A673 (cell line): ENCODE results near the gene SLC50A1. TPM values are rescaled to one million over a fixed set of nuclear protein-coding genes. Genes with fewer than 3 reads are reported as not detected.

Source experiments
- BruUV-seq: library from RNA; stranded (reverse); fragments of 400-500 nt; replicated peaks from 2 replicates; lab custom pipeline; 2021; lab: Mats Ljungman, UMichigan
- CTCF ChIA-PET: fragments of 300-600 bp; sonication (Branson Sonifier 250); formaldehyde crosslinking; loops from one replicate; lab custom pipeline; 2022; ENCODE audit warnings: antibody characterized with exemption; lab: Charles Lee
- POLR2A ChIA-PET: fragments of 300-600 bp; sonication (Branson Sonifier 250); formaldehyde crosslinking; loops from one replicate; lab custom pipeline; 2022; ENCODE audit warnings: antibody characterized with exemption; ENCODE audit not compliant: low non-redundant PET; lab: Charles Lee
- DNase-seq: peaks from one replicate; pipeline ENCODE4 v3.0.0-alpha.2; 2015; ENCODE audit warnings: low spot score
- H3K27ac ChIP-seq: fragments of 200-600 bp; sonication (generic); 2 replicates; pipeline ENCODE4 v1.5.1; 2016; ENCODE audit warnings: mixed run types, low read depth, mild to moderate bottlenecking, mixed read lengths, antibody characterized with exemption, low read length; ENCODE audit not compliant: poor library complexity, severe bottlenecking
- H3K27me3 ChIP-seq: fragments of 200-600 bp; sonication (generic); replicated peaks from 2 replicates; pipeline ENCODE4 v1.6.1; 2017; ENCODE audit warnings: mixed run types, low read depth, mild to moderate bottlenecking, mixed read lengths, antibody characterized with exemption, low read length; ENCODE audit not compliant: insufficient read depth, poor library complexity
- H3K36me3 ChIP-seq: fragments of 200-600 bp; sonication (generic); 2 replicates; pipeline ENCODE4 v1.6.1; 2016; ENCODE audit warnings: mixed run types, mild to moderate bottlenecking, mixed read lengths, antibody characterized with exemption, low read length; ENCODE audit not compliant: insufficient read depth, poor library complexity, severe bottlenecking
- H3K4me1 ChIP-seq: fragments of 200-600 bp; sonication (generic); 2 replicates; pipeline ENCODE4 v1.6.1; 2017; ENCODE audit warnings: mixed run types, mild to moderate bottlenecking, mixed read lengths, antibody characterized with exemption, low read length; ENCODE audit not compliant: insufficient read depth, poor library complexity, severe bottlenecking
- H3K4me3 ChIP-seq: fragments of 200-600 bp; sonication (generic); 2 replicates; pipeline ENCODE4 v1.5.1; 2016; ENCODE audit warnings: low read depth, mixed run types, mild to moderate bottlenecking, mixed read lengths, low read length; ENCODE audit not compliant: poor library complexity, severe bottlenecking
- H3K9me3 ChIP-seq: fragments of 200-600 bp; sonication (generic); 2 replicates; pipeline ENCODE4 v1.6.1; 2016; ENCODE audit warnings: mixed run types, low read depth, mild to moderate bottlenecking, mixed read lengths, antibody characterized with exemption, low read length; ENCODE audit not compliant: poor library complexity, severe bottlenecking
- EZH2 ChIP-seq: fragments of 200-600 bp; sonication (generic); IDR thresholded peaks from 2 replicates; pipeline ENCODE4 v1.6.1; 2017; ENCODE audit warnings: borderline replicate concordance, low read depth, mild to moderate bottlenecking, mixed read lengths, antibody characterized with exemption, low read length; ENCODE audit not compliant: poor library complexity, severe bottlenecking
- intact Hi-C: fragments of 100-400 bp; cut with micrococcal nuclease; formaldehyde crosslinking; loops from one replicate; pipeline ENCODE4 v1.10.0; 2022; ENCODE audit not compliant: unreplicated experiment
- total RNA-seq: library from RNA; stranded (reverse); gene quantifications from 2 replicates; pipeline ENCODE4 v1.2.3, GENCODE V29; 2021
- TF ChIP-seq, protein P1 (sequence below): fragments of 300-800, 200-600 bp; sonication (generic); conservative IDR thresholded peaks from 2 replicates; pipeline ENCODE4 v1.5.1; 2017; ENCODE audit warnings: low read depth, mild to moderate bottlenecking, antibody characterized with exemption, low read length, moderate library complexity, mixed read lengths

Gene SLC50A1
- total RNA-seq, 1 experiment from 2014 or later, result 30.3 TPM

DNA sequence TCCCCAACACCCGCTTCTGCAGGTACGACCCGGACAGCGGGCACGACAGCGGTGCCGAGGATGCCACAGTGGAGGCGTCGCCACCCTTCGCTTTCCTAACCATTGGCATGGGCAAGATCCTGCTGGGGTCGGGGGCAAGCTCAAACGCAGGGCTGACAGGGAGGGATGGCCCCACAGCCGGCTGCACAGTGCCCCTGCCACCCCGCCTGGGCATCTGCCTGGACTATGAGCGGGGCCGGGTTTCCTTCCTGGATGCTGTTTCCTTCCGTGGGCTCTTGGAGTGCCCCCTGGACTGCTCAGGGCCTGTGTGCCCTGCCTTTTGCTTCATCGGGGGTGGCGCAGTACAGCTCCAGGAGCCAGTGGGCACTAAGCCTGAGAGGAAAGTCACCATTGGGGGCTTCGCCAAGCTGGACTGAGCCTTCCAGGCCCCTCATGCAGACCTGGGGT is 48.1 kb downstream of the SLC50A1 start:
- TF ChIP-seq, protein P1, sequence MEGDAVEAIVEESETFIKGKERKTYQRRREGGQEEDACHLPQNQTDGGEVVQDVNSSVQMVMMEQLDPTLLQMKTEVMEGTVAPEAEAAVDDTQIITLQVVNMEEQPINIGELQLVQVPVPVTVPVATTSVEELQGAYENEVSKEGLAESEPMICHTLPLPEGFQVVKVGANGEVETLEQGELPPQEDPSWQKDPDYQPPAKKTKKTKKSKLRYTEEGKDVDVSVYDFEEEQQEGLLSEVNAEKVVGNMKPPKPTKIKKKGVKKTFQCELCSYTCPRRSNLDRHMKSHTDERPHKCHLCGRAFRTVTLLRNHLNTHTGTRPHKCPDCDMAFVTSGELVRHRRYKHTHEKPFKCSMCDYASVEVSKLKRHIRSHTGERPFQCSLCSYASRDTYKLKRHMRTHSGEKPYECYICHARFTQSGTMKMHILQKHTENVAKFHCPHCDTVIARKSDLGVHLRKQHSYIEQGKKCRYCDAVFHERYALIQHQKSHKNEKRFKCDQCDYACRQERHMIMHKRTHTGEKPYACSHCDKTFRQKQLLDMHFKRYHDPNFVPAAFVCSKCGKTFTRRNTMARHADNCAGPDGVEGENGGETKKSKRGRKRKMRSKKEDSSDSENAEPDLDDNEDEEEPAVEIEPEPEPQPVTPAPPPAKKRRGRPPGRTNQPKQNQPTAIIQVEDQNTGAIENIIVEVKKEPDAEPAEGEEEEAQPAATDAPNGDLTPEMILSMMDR, result no peak
- no peak for TF ChIP-seq EZH2
- BruUV-seq, result no TSS peak
- no peak for DNase-seq

DNA sequence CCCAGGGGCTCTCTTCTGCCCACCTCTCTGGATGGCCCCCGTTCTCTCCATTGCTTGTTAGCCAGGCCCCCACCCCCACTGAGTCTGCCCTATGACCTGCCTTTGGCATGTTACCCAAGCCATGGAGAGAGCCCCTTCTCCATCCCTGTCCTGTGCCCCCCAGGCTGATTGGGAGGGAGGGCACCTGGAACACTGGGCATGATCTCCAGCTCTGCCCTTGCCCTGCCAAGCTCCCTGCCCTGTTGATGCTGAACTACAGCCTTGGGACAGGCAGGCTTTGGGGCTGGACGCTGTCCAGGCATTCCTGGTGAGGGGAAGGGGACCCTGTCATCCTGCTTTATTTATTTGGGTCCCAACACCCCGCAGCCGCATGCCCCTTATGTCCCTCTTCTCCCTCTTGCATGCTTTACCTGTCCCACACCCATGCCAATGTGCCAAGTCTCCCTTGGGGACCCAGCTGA is 48.7 kb downstream of the SLC50A1 start:
- intact Hi-C loops, result no loop called here
- H3K27ac ChIP-seq, result no peak overlapping the region
- TF ChIP-seq EZH2, result no peak
- TF ChIP-seq, protein P1, result no peak
- no peaks in the 10 kb centered on the region for H3K27me3 ChIP-seq
- BruUV-seq, result no TSS peak
- no peaks in the 10 kb centered on the region for H3K9me3 ChIP-seq
- no peak for DNase-seq
- ChIA-PET CTCF (no interaction called here), POLR2A (no interaction called here)
- no peaks in the 10 kb centered on the region for H3K4me1 ChIP-seq
- no peak overlapping the region for H3K4me3 ChIP-seq
- H3K36me3 ChIP-seq, result no peaks in the 10 kb centered on the region

More for the DNA sequence above, 48.1 kb downstream of the SLC50A1 start:
- H3K4me1 ChIP-seq, result no peaks in the 10 kb centered on the region
- H3K36me3 ChIP-seq, result no peaks in the 10 kb centered on the region
- no peak overlapping the region for H3K4me3 ChIP-seq
- no peaks in the 10 kb centered on the region for H3K9me3 ChIP-seq
- H3K27ac ChIP-seq, result no peak overlapping the region
- ChIA-PET CTCF (no interaction called here), POLR2A (no interaction called here)
- no peaks in the 10 kb centered on the region for H3K27me3 ChIP-seq
- intact Hi-C loops, result no loop called here

DNA sequence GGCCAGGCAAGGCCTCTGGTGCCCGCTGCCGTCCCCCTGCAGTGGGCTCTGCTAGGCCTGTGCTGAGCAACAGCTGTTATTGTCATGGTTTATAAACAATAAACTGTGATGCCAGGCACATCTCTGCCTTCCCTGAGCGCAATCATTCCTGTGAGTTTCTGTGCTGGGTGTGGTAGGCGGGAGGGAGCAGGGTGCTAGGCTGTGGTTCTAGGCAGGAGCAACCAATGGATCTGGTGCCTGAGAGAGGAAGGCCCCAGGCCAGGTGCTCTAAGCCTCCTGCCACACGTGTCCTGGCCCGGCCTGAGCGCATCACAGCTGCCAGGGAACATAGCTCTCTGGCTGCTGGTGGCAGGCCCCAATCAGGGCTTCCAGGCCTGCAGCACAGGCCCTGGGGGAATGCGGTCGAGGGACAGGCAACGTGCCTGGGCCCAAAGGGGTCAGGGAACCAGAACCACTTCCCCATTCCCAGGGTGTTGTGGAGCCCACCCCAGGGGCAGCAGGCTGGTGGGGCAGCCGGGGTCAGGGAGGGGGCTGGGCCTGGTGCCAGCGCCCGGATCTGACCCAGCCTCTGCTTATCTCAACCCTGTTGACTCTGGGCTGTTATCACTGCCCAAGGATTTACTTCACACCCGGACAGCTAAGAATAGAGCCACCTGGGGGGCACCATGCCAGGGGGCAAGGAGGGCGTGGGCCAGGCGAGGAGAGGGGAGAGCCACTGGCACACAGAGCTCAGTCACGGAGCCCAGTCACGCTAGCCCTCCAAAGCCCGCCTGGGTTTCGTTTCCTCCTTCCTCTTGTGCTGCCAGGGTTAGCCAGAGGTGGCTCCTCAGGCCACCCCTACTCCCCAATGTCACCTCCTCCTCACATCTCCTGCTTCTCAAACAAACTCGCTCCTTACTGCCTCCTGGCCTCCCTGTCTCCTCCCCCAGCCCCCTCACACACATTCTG is 49.5 kb downstream of the SLC50A1 start:
- Histone ChIP-seq H3K36me3 (no peaks in the 10 kb centered on the region), H3K27me3 (no peaks in the 10 kb centered on the region), H3K4me3 (no peak overlapping the region), H3K4me1 (no peaks in the 10 kb centered on the region), H3K9me3 (no peaks in the 10 kb centered on the region), H3K27ac (no peak overlapping the region)
- ChIA-PET CTCF (interaction anchor here (0.5 to 1.0 kb wide), 2 partner anchors 10 to 1238 kb away, joined by 3 to 10 read pairs; partner anchors contain the start of gene DENND4B), POLR2A (no interaction called here)
- no TSS peak for BruUV-seq
- DNase-seq, result no peak
- intact Hi-C loops, result no loop called here
- TF ChIP-seq EZH2, result no peak
- TF ChIP-seq, protein P1, result no peak
